DMS79 (cell line): ENCODE results near the gene DUOX2.
"Not testable (repeated sequence)": the region's sequence is repeated elsewhere in the genome, so short reads cannot be mapped to it uniquely, and the experiment has no call there.

ENCODE experiments used
- DNase-seq: peaks from one replicate; lab custom pipeline; 2025; lab: John Stamatoyannopoulos, UW

Gene DUOX2

GRCh38 chr15:45100884-45101625, 12.9 kb downstream of the DUOX2 start:
- no peak for DNase-seq

GRCh38 chr15:45099549-45100165, 14.3 kb downstream of the DUOX2 start:
- DNase-seq: no peak

- DNase-seq: no peak
These were observed 16.5 kb downstream of the DUOX2 start for GRCh38 chr15:45097466-45097865.

GRCh38 chr15:45095661-45096060, 18.3 kb downstream of the DUOX2 start:
- no peak for DNase-seq

GRCh38 chr15:45094358-45094730, 19.6 kb downstream of the DUOX2 start:
- DNase-seq: no peak

GRCh38 chr15:45093622-45094357, 20.2 kb downstream of the DUOX2 start:
- no peak for DNase-seq

GRCh38 chr15:45093013-45093412, 21.0 kb downstream of the DUOX2 start:
- no peak for DNase-seq

- DNase-seq: no peak
These were observed 22.4 kb downstream of the DUOX2 start for GRCh38 chr15:45091576-45091975.

- no peak for DNase-seq
These were observed 22.8 kb downstream of the DUOX2 start for GRCh38 chr15:45091161-45091560.

- DNase-seq: no peak
These were observed 24.1 kb downstream of the DUOX2 start for GRCh38 chr15:45089712-45090373.

- DNase-seq: no peak
These were observed 24.9 kb downstream of the DUOX2 start for GRCh38 chr15:45088801-45089711.

- DNase-seq: no peak
These were observed 26.5 kb downstream of the DUOX2 start for GRCh38 chr15:45087513-45087912.

GRCh38 chr15:45084163-45084562, 29.8 kb downstream of the DUOX2 start:
- DNase-seq: no peak

- DNase-seq: no peak
These were observed 30.7 kb downstream of the DUOX2 start for GRCh38 chr15:45083223-45083622.

GRCh38 chr15:45082412-45082811, 31.6 kb downstream of the DUOX2 start:
- not testable (repeated sequence) for DNase-seq

GRCh38 chr15:45080593-45080992, 33.4 kb downstream of the DUOX2 start:
- peak; percentile 32 for DNase-seq

- not testable (repeated sequence) for DNase-seq
These were observed 34.2 kb downstream of the DUOX2 start for GRCh38 chr15:45079628-45080246.

GRCh38 chr15:45079201-45079600, 34.8 kb downstream of the DUOX2 start:
- DNase-seq: peak; percentile 12

- DNase-seq: not testable (repeated sequence)
These were observed 36.6 kb downstream of the DUOX2 start for GRCh38 chr15:45077391-45077790.

GRCh38 chr15:45075440-45076320, 38.3 kb downstream of the DUOX2 start:
- not testable (repeated sequence) for DNase-seq
